ENCODE results near the gene FBXW7. TPM values are rescaled to one million over a fixed set of nuclear protein-coding genes. Genes with fewer than 3 reads are reported as not detected.
A peak's percentile ranks its signal among the peaks of the same experiment; 100 is the strongest.

Gene FBXW7
- total and polyA plus RNA-seq, 2 donors (not counting 1 experiment from before 2014, with no cell fraction given) = 16.3 to 68.7 TPM

DNA sequence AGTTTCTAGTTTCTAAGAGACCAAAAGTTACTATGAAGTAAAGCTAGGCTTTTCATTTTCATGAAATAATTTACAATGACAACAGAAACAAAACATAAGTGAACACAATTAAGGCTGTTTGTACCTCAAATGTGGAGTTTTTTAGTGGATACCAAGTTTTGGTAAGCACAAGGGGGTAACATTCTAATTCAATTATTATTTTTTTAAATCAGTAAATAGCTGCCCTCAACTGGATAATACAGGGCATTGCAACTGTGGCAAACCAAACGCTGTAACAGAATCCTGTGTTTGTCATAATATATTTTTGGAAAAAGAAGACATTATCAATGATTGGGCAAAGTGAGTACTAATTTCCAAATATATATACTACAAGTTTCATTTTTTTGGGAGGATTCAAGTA is 150.3 kb downstream of the FBXW7 start:
- Histone ChIP-seq H2AFZ (ENCODE audit: low read length) (no peak overlapping the region), H3K4me1 (ENCODE audit: control insufficient read depth, extremely low read depth, insufficient read depth, low read length) (no peaks in the 10 kb centered on the region), H3K27ac (ENCODE audit: insufficient read depth, low read length) (no peak overlapping the region), H3K36me3 (ENCODE audit: control insufficient read depth, insufficient read depth, low read length) (no peaks in the 10 kb centered on the region), H4K20me1 (ENCODE audit: control insufficient read depth, extremely low read depth, insufficient read depth, low read length) (no peaks in the 10 kb centered on the region), H3K4me3 (replicated peaks in 1 of 4; ENCODE audit: control extremely low read depth in 1 of 4, insufficient read depth in 1 of 4, low read depth in 3 of 4, low read length in 4 of 4) (no peak overlapping the region), H3K27me3 (ENCODE audit: control insufficient read depth, insufficient read depth, low read length) (no peaks in the 10 kb centered on the region), H3K9ac (ENCODE audit: insufficient read depth, low read length) (no peak overlapping the region), H3K9me3 (ENCODE audit: control insufficient read depth, insufficient read depth, low read depth, low read length) (no peaks in the 10 kb centered on the region), H3K4me2 (ENCODE audit: extremely low read depth, insufficient read depth, low read length) (no peak overlapping the region), H3K79me2 (ENCODE audit: control insufficient read depth, insufficient read depth, low read length) (no peaks in the 10 kb centered on the region)
- peak; percentile 4 to 38 for DNase-seq (ENCODE audit: low read depth in 2 of 2)
- no peak for TF ChIP-seq EZH2 (IDR thresholded peaks at IDR 0.05; ENCODE audit: low read length, missing control alignments)
- TF ChIP-seq, protein P1, sequence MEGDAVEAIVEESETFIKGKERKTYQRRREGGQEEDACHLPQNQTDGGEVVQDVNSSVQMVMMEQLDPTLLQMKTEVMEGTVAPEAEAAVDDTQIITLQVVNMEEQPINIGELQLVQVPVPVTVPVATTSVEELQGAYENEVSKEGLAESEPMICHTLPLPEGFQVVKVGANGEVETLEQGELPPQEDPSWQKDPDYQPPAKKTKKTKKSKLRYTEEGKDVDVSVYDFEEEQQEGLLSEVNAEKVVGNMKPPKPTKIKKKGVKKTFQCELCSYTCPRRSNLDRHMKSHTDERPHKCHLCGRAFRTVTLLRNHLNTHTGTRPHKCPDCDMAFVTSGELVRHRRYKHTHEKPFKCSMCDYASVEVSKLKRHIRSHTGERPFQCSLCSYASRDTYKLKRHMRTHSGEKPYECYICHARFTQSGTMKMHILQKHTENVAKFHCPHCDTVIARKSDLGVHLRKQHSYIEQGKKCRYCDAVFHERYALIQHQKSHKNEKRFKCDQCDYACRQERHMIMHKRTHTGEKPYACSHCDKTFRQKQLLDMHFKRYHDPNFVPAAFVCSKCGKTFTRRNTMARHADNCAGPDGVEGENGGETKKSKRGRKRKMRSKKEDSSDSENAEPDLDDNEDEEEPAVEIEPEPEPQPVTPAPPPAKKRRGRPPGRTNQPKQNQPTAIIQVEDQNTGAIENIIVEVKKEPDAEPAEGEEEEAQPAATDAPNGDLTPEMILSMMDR (conservative IDR thresholded peaks at IDR 0.05 in 1 of 2, IDR thresholded peaks at IDR 0.05 in 1 of 2; ENCODE audit: low read depth in 1 of 2, low read length in 2 of 2) = peak; percentile 47 to 72

DNA sequence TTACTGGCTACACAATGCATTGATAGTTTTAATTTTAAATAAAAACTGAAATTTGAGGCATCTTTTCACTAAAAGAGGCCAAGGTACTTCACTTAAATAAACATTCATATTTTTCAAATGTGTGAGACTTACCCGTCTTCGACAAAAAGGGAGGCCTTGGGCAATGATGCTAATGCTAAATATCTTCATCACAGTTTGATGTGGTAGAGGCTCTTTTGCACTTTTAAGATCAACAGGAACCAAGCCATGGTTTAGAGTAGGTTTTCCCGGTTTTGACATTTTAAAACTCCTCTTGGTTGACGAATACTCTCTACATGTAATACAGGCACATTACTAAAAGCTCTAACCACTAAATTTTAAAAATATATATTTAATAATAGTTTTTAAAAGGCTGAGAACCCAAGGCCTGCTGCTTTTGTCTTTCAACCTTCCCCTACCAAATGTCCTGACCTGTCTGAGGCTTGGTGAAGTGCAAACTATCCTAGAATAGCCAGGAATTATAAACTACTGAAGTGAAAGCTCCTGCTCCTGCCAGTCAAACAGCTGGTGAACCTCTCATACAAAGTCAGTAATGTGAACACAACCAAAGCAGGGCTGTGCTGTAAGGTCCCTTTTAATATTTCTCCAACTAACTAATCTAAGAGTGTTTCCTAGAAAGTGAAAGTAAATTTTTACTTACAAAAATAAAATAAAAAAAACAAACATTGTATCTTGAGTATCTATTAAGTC is 153.7 kb downstream of the FBXW7 start:
- Histone ChIP-seq H3K36me3 (ENCODE audit: control insufficient read depth, insufficient read depth, low read length) (no peaks in the 10 kb centered on the region), H3K4me2 (ENCODE audit: extremely low read depth, insufficient read depth, low read length) (peak overlapping the region; percentile 89), H3K9me3 (ENCODE audit: control insufficient read depth, insufficient read depth, low read depth, low read length) (no peaks in the 10 kb centered on the region), H3K4me1 (ENCODE audit: control insufficient read depth, extremely low read depth, insufficient read depth, low read length) (no peaks in the 10 kb centered on the region), H3K79me2 (ENCODE audit: control insufficient read depth, insufficient read depth, low read length) (no peaks in the 10 kb centered on the region), H3K27me3 (ENCODE audit: control insufficient read depth, insufficient read depth, low read length) (no peaks in the 10 kb centered on the region), H2AFZ (ENCODE audit: low read length) (no peak overlapping the region), H3K27ac (ENCODE audit: insufficient read depth, low read length) (peak overlapping the region; percentile 41), H3K9ac (ENCODE audit: insufficient read depth, low read length) (peak overlapping the region; percentile 5), H3K4me3 (replicated peaks in 1 of 4; ENCODE audit: control extremely low read depth in 1 of 4, insufficient read depth in 1 of 4, low read depth in 3 of 4, low read length in 4 of 4) (peak overlapping the region; percentile 27 to 47 (median 31)), H4K20me1 (ENCODE audit: control insufficient read depth, extremely low read depth, insufficient read depth, low read length) (no peaks in the 10 kb centered on the region)
- DNase-seq (ENCODE audit: low read depth in 2 of 2) = peak in 1 of 2 donors; percentile 63
- TF ChIP-seq, protein P1 (conservative IDR thresholded peaks at IDR 0.05 in 1 of 2, IDR thresholded peaks at IDR 0.05 in 1 of 2; ENCODE audit: low read depth in 1 of 2, low read length in 2 of 2) = no peak
- no peak for TF ChIP-seq EZH2 (IDR thresholded peaks at IDR 0.05; ENCODE audit: low read length, missing control alignments)

DNA sequence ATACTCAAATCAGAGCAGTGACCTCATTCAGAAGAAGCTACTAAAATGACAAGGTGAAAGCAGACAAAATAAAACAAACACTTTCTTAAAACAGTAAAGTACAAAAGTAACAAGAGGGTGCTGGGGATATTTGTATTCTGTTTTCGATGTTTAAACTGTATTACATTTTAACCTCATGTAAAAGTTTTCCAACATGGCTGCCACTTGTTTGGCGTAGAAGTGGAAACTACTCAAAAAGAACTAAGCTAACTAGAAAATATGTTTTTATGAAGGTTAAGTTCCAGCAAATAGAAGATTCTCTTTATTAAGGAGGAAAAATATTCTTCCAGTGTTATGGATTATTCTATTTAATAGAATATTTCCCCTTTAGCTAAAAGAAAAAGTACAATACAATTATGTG is 155.0 kb downstream of the FBXW7 start:
- no peaks in the 10 kb centered on the region for H4K20me1 ChIP-seq (ENCODE audit: control insufficient read depth, extremely low read depth, insufficient read depth, low read length)
- DNase-seq (ENCODE audit: low read depth in 2 of 2) = no peak
- H3K27me3 ChIP-seq (ENCODE audit: control insufficient read depth, insufficient read depth, low read length) = no peaks in the 10 kb centered on the region
- H3K4me3 ChIP-seq (replicated peaks in 1 of 4; ENCODE audit: control extremely low read depth in 1 of 4, insufficient read depth in 1 of 4, low read depth in 3 of 4, low read length in 4 of 4) = no peak overlapping the region
- no peak overlapping the region for H2AFZ ChIP-seq (ENCODE audit: low read length)
- TF ChIP-seq, protein P1 (conservative IDR thresholded peaks at IDR 0.05 in 1 of 2, IDR thresholded peaks at IDR 0.05 in 1 of 2; ENCODE audit: low read depth in 1 of 2, low read length in 2 of 2) = no peak
- TF ChIP-seq EZH2 (IDR thresholded peaks at IDR 0.05; ENCODE audit: low read length, missing control alignments) = no peak
- H3K27ac ChIP-seq (ENCODE audit: insufficient read depth, low read length) = no peak overlapping the region
- H3K9ac ChIP-seq (ENCODE audit: insufficient read depth, low read length) = no peak overlapping the region
- no peaks in the 10 kb centered on the region for H3K79me2 ChIP-seq (ENCODE audit: control insufficient read depth, insufficient read depth, low read length)
- H3K9me3 ChIP-seq (ENCODE audit: control insufficient read depth, insufficient read depth, low read depth, low read length) = no peaks in the 10 kb centered on the region
- H3K4me2 ChIP-seq (ENCODE audit: extremely low read depth, insufficient read depth, low read length) = peak overlapping the region; percentile 32
- H3K4me1 ChIP-seq (ENCODE audit: control insufficient read depth, extremely low read depth, insufficient read depth, low read length) = no peaks in the 10 kb centered on the region
- no peaks in the 10 kb centered on the region for H3K36me3 ChIP-seq (ENCODE audit: control insufficient read depth, insufficient read depth, low read length)
